Panc1 (cell line): ENCODE data around the gene TMTC2. TPM values are rescaled to one million over a fixed set of nuclear protein-coding genes. Genes with fewer than 3 reads are reported as not detected.

ENCODE experiments used
- ATAC-seq: fragments of 200-7000 bp; cut with Tn5 transposase; 2 replicates; pipeline ENCODE4 v1.9.1; 2020; ENCODE audit warnings: mild to moderate bottlenecking, moderate library complexity
- BruUV-seq: library from RNA; stranded (reverse); fragments of 400-500 nt; replicated peaks from 2 replicates; lab custom pipeline; 2021; lab: Mats Ljungman, UMichigan
- CTCF ChIA-PET: fragments of 300-600 bp; sonication (Branson Sonifier 250); formaldehyde crosslinking; loops from one replicate; lab custom pipeline; 2022; ENCODE audit warnings: antibody characterized with exemption; lab: Charles Lee
- POLR2A ChIA-PET: fragments of 300-600 bp; sonication (Branson Sonifier 250); formaldehyde crosslinking; loops from one replicate; lab custom pipeline; 2022; ENCODE audit warnings: antibody characterized with exemption; lab: Charles Lee
- DNase-seq: peaks from one replicate; pipeline ENCODE4 v3.0.0-alpha.2; 2010; ENCODE audit warnings: low read depth, low spot score
- H3K27ac ChIP-seq: 2 replicates; pipeline ENCODE4 v1.5.1; 2011; ENCODE audit warnings: mild to moderate bottlenecking, low read length, inconsistent platforms
- H3K27me3 ChIP-seq: fragments of 200-500 bp; sonication (Bioruptor generic); 2 replicates; pipeline ENCODE4 v1.6.0; 2014; ENCODE audit warnings: low read length, inconsistent platforms; ENCODE audit not compliant: control insufficient read depth, insufficient read depth
- H3K36me3 ChIP-seq: fragments of 200-500 bp; sonication (Bioruptor generic); 2 replicates; pipeline ENCODE4 v1.5.1; 2014; ENCODE audit warnings: inconsistent platforms, mild to moderate bottlenecking, low read length, moderate library complexity; ENCODE audit not compliant: control insufficient read depth, insufficient read depth
- H3K4me1 ChIP-seq: 2 replicates; pipeline ENCODE4 v1.5.1; 2011; ENCODE audit warnings: inconsistent platforms, mild to moderate bottlenecking, low read length, moderate library complexity; ENCODE audit not compliant: control insufficient read depth, insufficient read depth
- H3K4me3 ChIP-seq, 2 experiments: 2 replicates each; pipeline ENCODE4 v1.5.1; 2011 to 2012; ENCODE audit warnings: low read depth in 2 of 2, low read length in 2 of 2, mild to moderate bottlenecking in 2 of 2, inconsistent platforms in 1 of 2, moderate library complexity in 1 of 2
- H3K9me3 ChIP-seq: fragments of 200-500 bp; sonication (Bioruptor generic); 2 replicates; pipeline ENCODE4 v1.5.1; 2014; ENCODE audit warnings: low read depth, mild to moderate bottlenecking, inconsistent platforms, low read length, moderate library complexity; ENCODE audit not compliant: control insufficient read depth, insufficient read depth
- CTCF ChIP-seq: fragments of 450-650 bp; IDR thresholded peaks from 2 replicates; pipeline ENCODE4 v1.5.1; 2017; ENCODE audit warnings: mild to moderate bottlenecking
- POLR2AphosphoS5 ChIP-seq: IDR thresholded peaks from 2 replicates; pipeline ENCODE4 v1.6.1; 2012; ENCODE audit warnings: mild to moderate bottlenecking, low read depth, low read length, moderate library complexity
- REST ChIP-seq, 2 experiments: IDR thresholded peaks; 2 replicates each; pipeline ENCODE4 v1.6.1; 2011 to 2012; ENCODE audit warnings: low read depth in 2 of 2, control low read depth in 1 of 2, low read length in 1 of 2, mild to moderate bottlenecking in 1 of 2, moderate library complexity in 1 of 2; ENCODE audit not compliant: insufficient read depth in 1 of 2
- SIN3A ChIP-seq: IDR thresholded peaks from 2 replicates; pipeline ENCODE4 v1.6.1; 2012; ENCODE audit warnings: low read depth, mild to moderate bottlenecking, low read length, moderate library complexity, borderline replicate concordance; ENCODE audit not compliant: insufficient read depth
- TCF7L2 ChIP-seq: IDR thresholded peaks from 2 replicates; pipeline ENCODE4 v1.6.1; 2011; ENCODE audit warnings: mild to moderate bottlenecking, low read depth, low read length, inconsistent platforms
- in situ Hi-C: cut with HindIII; loops from 2 replicates; pipeline ENCODE4 v1.10.0; 2016; ENCODE audit warnings: low sequenced_read_pairs, low pct_unique_long_range_greater_than_20kb
- intact Hi-C: fragments of 100-400 bp; cut with micrococcal nuclease; formaldehyde crosslinking; loops from one replicate; pipeline ENCODE4 v1.10.0; 2022; ENCODE audit not compliant: unreplicated experiment
- total RNA-seq: library from RNA; stranded (reverse); gene quantifications from one replicate; pipeline ENCODE4 v1.2.1, GENCODE V29; 2021; ENCODE audit not compliant: unreplicated experiment

The TMTC2 gene
- total RNA-seq, 1 experiment from 2014 or later = 5.7 TPM

GRCh38 chr12:82931349-82932116, 244.8 kb downstream of the TMTC2 start:
- H3K36me3 ChIP-seq = no peaks in the 10 kb centered on the region
- in situ Hi-C loops = no loop called here
- no peaks in the 10 kb centered on the region for H3K27me3 ChIP-seq
- intact Hi-C loops = no loop called here
- ChIA-PET POLR2A (no interaction called here), CTCF (no interaction called here)
- no TSS peak for BruUV-seq
- H3K4me1 ChIP-seq = no peaks in the 10 kb centered on the region
- TF ChIP-seq TCF7L2 = no peak
- TF ChIP-seq SIN3A = no peak
- no peak for TF ChIP-seq REST (IDR thresholded peaks at IDR 0.05; ENCODE audit: insufficient read depth in 1 of 2, low read depth in 2 of 2, low read length in 1 of 2)
- no peak for TF ChIP-seq CTCF
- TF ChIP-seq POLR2AphosphoS5 = no peak
- DNase-seq (no peak), ATAC-seq (no peak)
- no peak overlapping the region for H3K27ac ChIP-seq
- H3K9me3 ChIP-seq = no peaks in the 10 kb centered on the region
- no peak overlapping the region for H3K4me3 ChIP-seq

- Histone ChIP-seq H3K4me1 (no peaks in the 10 kb centered on the region), H3K27me3 (no peaks in the 10 kb centered on the region), H3K27ac (no peak overlapping the region), H3K36me3 (no peaks in the 10 kb centered on the region), H3K4me3 (no peak overlapping the region), H3K9me3 (no peaks in the 10 kb centered on the region)
- no peak for ATAC-seq
- no peak for TF ChIP-seq CTCF
- TF ChIP-seq POLR2AphosphoS5 = no peak
- TF ChIP-seq REST (IDR thresholded peaks at IDR 0.05; ENCODE audit: insufficient read depth in 1 of 2, low read depth in 2 of 2, low read length in 1 of 2) = no peak
- no peak for TF ChIP-seq SIN3A
- in situ Hi-C loops = no loop called here
- POLR2A ChIA-PET = no interaction called here
- CTCF ChIA-PET = interaction anchor here (0.6 kb wide), 1 partner anchor 27 kb away, joined by 3 read pairs; no protein-coding TSS in a partner anchor
- no TSS peak for BruUV-seq
- intact Hi-C loops = no loop called here
- no peak for DNase-seq
Measured at GRCh38 chr12:82937151-82937550, 250.4 kb downstream of the TMTC2 start.
